ENCODE data around the gene NDUFB11.
"Not testable (repeated sequence)": the region's sequence is repeated elsewhere in the genome, so short reads cannot be mapped to it uniquely, and the experiment has no call there.

Gene NDUFB11

GRCh38 chrX:47146121-47146935 is 1.8 kb upstream of the NDUFB11 start:
- peak in 1 of 2 experiments; percentile 19 for DNase-seq

GRCh38 chrX:47145395-47146120 is 1.1 kb upstream of the NDUFB11 start:
- DNase-seq = peak in 1 of 2 experiments; percentile 5

GRCh38 chrX:47143894-47144625 is 442 bp downstream of the NDUFB11 start:
- peak in 1 of 2 experiments; percentile 54 for DNase-seq

GRCh38 chrX:47138171-47138570 is 6.3 kb downstream of the NDUFB11 start:
- DNase-seq = no peak

GRCh38 chrX:47135650-47136049 is 8.9 kb downstream of the NDUFB11 start:
- not testable (repeated sequence) for DNase-seq

- DNase-seq = no peak
Observed at GRCh38 chrX:47133493-47133892, 11.0 kb downstream of the NDUFB11 start.

- DNase-seq = no peak
Observed at GRCh38 chrX:47129899-47130358, 14.6 kb downstream of the NDUFB11 start.

GRCh38 chrX:47129157-47129898 is 15.2 kb downstream of the NDUFB11 start:
- DNase-seq = peak; percentile 93 to 96

GRCh38 chrX:47124466-47124865 is 20.0 kb downstream of the NDUFB11 start:
- DNase-seq = not testable (repeated sequence)

GRCh38 chrX:47116551-47117110 is 27.9 kb downstream of the NDUFB11 start:
- DNase-seq = not testable (repeated sequence)

GRCh38 chrX:47112316-47112954 is 32.1 kb downstream of the NDUFB11 start:
- no peak for DNase-seq

GRCh38 chrX:47110936-47111615 is 33.4 kb downstream of the NDUFB11 start:
- DNase-seq = not testable (repeated sequence)

- no peak for DNase-seq
Observed at GRCh38 chrX:47101206-47101605, 43.3 kb downstream of the NDUFB11 start.

- DNase-seq = no peak
Observed at GRCh38 chrX:47098338-47099094, 46.0 kb downstream of the NDUFB11 start.

- DNase-seq = no peak
Observed at GRCh38 chrX:47097018-47097417, 47.5 kb downstream of the NDUFB11 start.

- DNase-seq = no peak
Observed at GRCh38 chrX:47093860-47094259, 50.6 kb downstream of the NDUFB11 start.

- peak; percentile 29 to 40 for DNase-seq
Observed at GRCh38 chrX:47093248-47093647, 51.3 kb downstream of the NDUFB11 start.

All from NCI-H2081 (cell line).